Left lung (tissue), 10 donors: ENCODE measurements around the gene C10orf71. TPM values are rescaled to one million over a fixed set of nuclear protein-coding genes. Genes with fewer than 3 reads are reported as not detected.
A peak's percentile ranks its signal among the peaks of the same experiment; 100 is the strongest.

ENCODE experiments used
- ATAC-seq: fragments of 200-7000 bp; cut with Tn5 transposase; one replicate; pipeline ENCODE4 v1.9.1; 2020; ENCODE audit warnings: moderate library complexity
- DNase-seq, 4 donors: peaks; one replicate each; pipeline ENCODE4 v3.0.0-alpha.2; 2013 to 2020
- H3K27ac ChIP-seq, 2 donors: fragments of 200-600 bp; sonication (generic) in 1 of 2; one replicate each; pipeline versions ENCODE4 v1.5.0 to v1.8.0; 2020 to 2021
- H3K27me3 ChIP-seq, 2 donors: fragments of 200-600 bp; sonication (generic) in 1 of 2; one replicate each; pipeline versions ENCODE4 v1.5.0 to v1.8.0; 2020 to 2021
- H3K36me3 ChIP-seq, 2 donors: fragments of 200-600 bp; sonication (generic) in 1 of 2; one replicate each; pipeline versions ENCODE4 v1.5.0 to v1.8.0; 2020 to 2021
- H3K4me1 ChIP-seq, 2 donors: fragments of 200-600 bp; one replicate each; pipeline ENCODE4 v1.8.0; 2021
- H3K4me3 ChIP-seq, 2 donors: fragments of 200-600 bp; sonication (generic) in 1 of 2; one replicate each; pipeline versions ENCODE4 v1.5.0 to v1.8.0; 2020 to 2021; ENCODE audit warnings: mild to moderate bottlenecking in 1 of 2
- H3K9me3 ChIP-seq, 2 donors: fragments of 200-600 bp; sonication (generic) in 1 of 2; one replicate each; pipeline versions ENCODE4 v1.5.0 to v1.8.0; 2020 to 2021
- CTCF ChIP-seq, 2 donors: fragments of 200-600 bp; sonication (generic) in 1 of 2; IDR thresholded peaks; one replicate each; pipeline versions ENCODE4 v1.5.0 to v1.8.0; 2021; ENCODE audit warnings: antibody characterized with exemption in 2 of 2
- intact Hi-C, 2 donors: fragments of 100-400 bp; cut with DNase I; formaldehyde crosslinking; loops; one replicate each; pipeline versions ENCODE4 v1.11.2 to v1.14.2; 2022
- polyA plus RNA-seq, 6 donors: library from polyadenylated mRNA; unstranded; fragments of 120-200 nt; gene quantifications; one replicate each; pipeline ENCODE4 v1.2.1, GENCODE V29; 2013; ENCODE audit not compliant: insufficient read length in 6 of 6
- total RNA-seq, 2 donors: library from RNA; stranded (reverse); fragmentation: NEBNext Ultra II Directional; extraction: Animal tissue kit (Norgen Biotek cat#: 25700); gene quantifications; one replicate each; pipeline ENCODE4 v1.2.1, GENCODE V29; 2021
- donor health status: DM: no; HTN: yes; CAD: no.
- donor health status: DM: no; HTN: no; CAD: no.

Gene C10orf71
- total and polyA plus RNA-seq, 8 donors: not detected

DNA sequence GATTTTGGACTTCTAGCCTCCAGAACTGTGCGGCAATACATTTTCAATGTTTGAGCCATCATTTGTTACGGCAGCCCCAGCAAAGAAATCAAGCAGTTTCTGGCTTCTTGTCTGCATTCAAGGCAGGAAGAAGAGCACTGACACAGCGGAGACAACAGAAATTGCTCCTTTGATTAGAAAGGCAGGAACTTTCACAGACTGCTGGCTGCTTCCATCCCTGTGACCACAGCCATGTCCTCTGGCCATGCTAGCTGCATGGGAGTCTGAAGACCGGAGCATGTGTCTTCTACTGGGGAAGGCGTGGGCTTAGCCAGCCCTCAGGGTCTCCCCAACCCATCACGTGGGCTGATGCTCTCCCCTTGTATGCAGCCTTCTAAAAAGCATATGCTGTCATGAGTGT is 19.1 kb downstream of the C10orf71 start:
- ATAC-seq (no peak), DNase-seq (no peak)
- no peaks in the 10 kb centered on the region for H3K36me3 ChIP-seq
- H3K9me3 ChIP-seq: no peaks in the 10 kb centered on the region
- H3K4me3 ChIP-seq: no peak overlapping the region
- H3K27me3 ChIP-seq: no peaks in the 10 kb centered on the region
- H3K27ac ChIP-seq: peak overlapping the region in 1 of 2 donors; percentile 47
- intact Hi-C loops: no loop called here
- H3K4me1 ChIP-seq: peaks cover 0 to 25% of the 10 kb centered on the region in 2 donors
- no peak for TF ChIP-seq CTCF (IDR thresholded peaks at IDR 0.05)

- intact Hi-C loops: no loop called here
- Histone ChIP-seq H3K27ac (peak overlapping the region in 1 of 2 donors; percentile 47), H3K4me3 (no peak overlapping the region), H3K36me3 (no peaks in the 10 kb centered on the region), H3K27me3 (no peaks in the 10 kb centered on the region), H3K4me1 (peaks cover 0 to 25% of the 10 kb centered on the region in 2 donors), H3K9me3 (no peaks in the 10 kb centered on the region)
- no peak for TF ChIP-seq CTCF (IDR thresholded peaks at IDR 0.05)
- DNase-seq: no peak
- ATAC-seq: no peak
Observed at GRCh38 chr10:49318755-49319154, 19.8 kb downstream of the C10orf71 start.

GRCh38 chr10:49319206-49319605 is 20.2 kb downstream of the C10orf71 start:
- no peaks in the 10 kb centered on the region for H3K9me3 ChIP-seq
- no peak overlapping the region for H3K4me3 ChIP-seq
- H3K36me3 ChIP-seq: no peaks in the 10 kb centered on the region
- intact Hi-C loops: no loop called here
- no peak for DNase-seq
- no peaks in the 10 kb centered on the region for H3K27me3 ChIP-seq
- peaks cover 0 to 25% of the 10 kb centered on the region in 2 donors for H3K4me1 ChIP-seq
- TF ChIP-seq CTCF (IDR thresholded peaks at IDR 0.05): no peak
- no peak for ATAC-seq
- H3K27ac ChIP-seq: peak overlapping the region in 1 of 2 donors; percentile 47

DNA sequence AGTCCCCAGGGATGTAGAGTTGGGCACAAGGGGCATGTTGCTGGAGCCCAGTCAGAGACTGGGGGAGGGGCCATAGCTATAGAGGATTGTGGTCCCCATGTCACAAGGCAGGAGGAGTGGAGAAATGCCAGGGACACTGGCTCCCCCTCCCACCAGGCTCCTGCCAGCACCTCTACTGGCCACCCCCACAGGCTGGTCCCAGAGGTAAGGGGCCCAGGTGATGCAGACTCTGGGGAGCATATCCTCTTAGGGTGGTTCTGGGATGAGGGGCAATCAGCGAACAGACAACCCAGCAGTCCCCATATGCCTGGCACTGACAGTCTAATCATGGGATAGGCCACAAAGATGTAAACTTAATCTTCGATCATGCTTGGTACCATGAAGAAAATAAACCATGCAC is 21.2 kb downstream of the C10orf71 start:
- Histone ChIP-seq H3K27ac (peak overlapping the region in 1 of 2 donors; percentile 47), H3K9me3 (no peaks in the 10 kb centered on the region), H3K4me3 (no peak overlapping the region), H3K27me3 (no peaks in the 10 kb centered on the region), H3K36me3 (no peaks in the 10 kb centered on the region), H3K4me1 (peaks cover 0 to 28% of the 10 kb centered on the region in 2 donors)
- intact Hi-C loops: no loop called here
- DNase-seq (no peak), ATAC-seq (no peak)
- TF ChIP-seq CTCF (IDR thresholded peaks at IDR 0.05): no peak

DNA sequence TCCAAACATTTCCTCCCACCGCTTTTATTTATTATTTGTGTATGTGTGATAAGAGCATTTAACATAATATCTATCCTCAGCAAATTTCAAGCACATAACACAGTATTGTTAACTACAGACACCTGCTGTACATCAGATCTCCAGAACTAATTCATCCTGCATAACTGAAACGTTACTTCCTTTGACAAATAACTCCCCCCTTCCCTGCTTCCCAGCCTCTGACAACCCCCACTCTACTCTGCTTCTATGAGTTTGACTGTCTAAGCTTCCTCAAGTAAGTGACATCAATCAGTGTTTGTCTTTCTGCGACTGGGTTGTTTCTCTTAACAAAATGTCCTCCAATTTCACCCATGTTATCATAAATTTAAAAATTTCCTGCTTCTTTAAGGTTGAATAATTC is 22.1 kb downstream of the C10orf71 start:
- Histone ChIP-seq H3K9me3 (no peaks in the 10 kb centered on the region), H3K4me1 (peaks cover 0 to 28% of the 10 kb centered on the region in 2 donors), H3K36me3 (no peaks in the 10 kb centered on the region), H3K4me3 (no peak overlapping the region), H3K27me3 (peaks cover 0 to 4% of the 10 kb centered on the region in 2 donors), H3K27ac (no peak overlapping the region)
- DNase-seq (no peak), ATAC-seq (no peak)
- intact Hi-C loops: no loop called here
- TF ChIP-seq CTCF (IDR thresholded peaks at IDR 0.05): no peak
